Measurements from ENCODE around the gene SERTAD1. TPM values are rescaled to one million over a fixed set of nuclear protein-coding genes. Genes with fewer than 3 reads are reported as not detected.

The SERTAD1 gene
- total RNA-seq, 1 donor from 2014 or later, result 22.9 TPM

- H3K79me2 ChIP-seq (ENCODE audit: insufficient read depth, low read length), result no peaks in the 10 kb centered on the region
- H3K4me3 ChIP-seq (ENCODE audit: insufficient read depth, low read depth, low read length), result no peak overlapping the region
- Mint-ChIP-seq H3K4me1 (ENCODE audit: low read depth, unreplicated experiment) (no peaks in the 10 kb centered on the region), H3K27ac (ENCODE audit: unreplicated experiment) (no peak overlapping the region), H3K9me3 (ENCODE audit: unreplicated experiment) (no peaks in the 10 kb centered on the region), H3K36me3 (ENCODE audit: low read depth, unreplicated experiment) (no peaks in the 10 kb centered on the region), H3K4me3 (ENCODE audit: unreplicated experiment) (no peak overlapping the region), H3K27me3 (ENCODE audit: low read depth, unreplicated experiment) (peaks cover 20% of the 10 kb centered on the region)
- H3K27me3 ChIP-seq (ENCODE audit: insufficient read depth, low read length), result no peaks in the 10 kb centered on the region
- H2AFZ ChIP-seq (ENCODE audit: low read depth, low read length), result no peak overlapping the region
- H3K4me1 ChIP-seq (ENCODE audit: insufficient read depth, low read length), result no peaks in the 10 kb centered on the region
- H3K9ac ChIP-seq (ENCODE audit: low read length), result no peak overlapping the region
- H3K27ac ChIP-seq (ENCODE audit: low read depth, low read length), result no peak overlapping the region
- FAIRE-seq, result no peak
- no peak for DNase-seq (ENCODE audit: low read depth)
- TF ChIP-seq EZH2 (IDR thresholded peaks at IDR 0.05; ENCODE audit: insufficient read depth, low read length), result no peak
- TF ChIP-seq, protein P1, sequence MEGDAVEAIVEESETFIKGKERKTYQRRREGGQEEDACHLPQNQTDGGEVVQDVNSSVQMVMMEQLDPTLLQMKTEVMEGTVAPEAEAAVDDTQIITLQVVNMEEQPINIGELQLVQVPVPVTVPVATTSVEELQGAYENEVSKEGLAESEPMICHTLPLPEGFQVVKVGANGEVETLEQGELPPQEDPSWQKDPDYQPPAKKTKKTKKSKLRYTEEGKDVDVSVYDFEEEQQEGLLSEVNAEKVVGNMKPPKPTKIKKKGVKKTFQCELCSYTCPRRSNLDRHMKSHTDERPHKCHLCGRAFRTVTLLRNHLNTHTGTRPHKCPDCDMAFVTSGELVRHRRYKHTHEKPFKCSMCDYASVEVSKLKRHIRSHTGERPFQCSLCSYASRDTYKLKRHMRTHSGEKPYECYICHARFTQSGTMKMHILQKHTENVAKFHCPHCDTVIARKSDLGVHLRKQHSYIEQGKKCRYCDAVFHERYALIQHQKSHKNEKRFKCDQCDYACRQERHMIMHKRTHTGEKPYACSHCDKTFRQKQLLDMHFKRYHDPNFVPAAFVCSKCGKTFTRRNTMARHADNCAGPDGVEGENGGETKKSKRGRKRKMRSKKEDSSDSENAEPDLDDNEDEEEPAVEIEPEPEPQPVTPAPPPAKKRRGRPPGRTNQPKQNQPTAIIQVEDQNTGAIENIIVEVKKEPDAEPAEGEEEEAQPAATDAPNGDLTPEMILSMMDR (IDR thresholded peaks at IDR 0.05; ENCODE audit: insufficient read depth, low read depth, low read length), result no peak
- H3K9me3 ChIP-seq (ENCODE audit: insufficient read depth, low read depth, low read length), result no peaks in the 10 kb centered on the region
- no peaks in the 10 kb centered on the region for H3K36me3 ChIP-seq (ENCODE audit: insufficient read depth, low read length)
- no peaks in the 10 kb centered on the region for H4K20me1 ChIP-seq (ENCODE audit: insufficient read depth, low read length)
- H3K4me2 ChIP-seq (ENCODE audit: low read length), result no peak overlapping the region
Observed at GRCh38 chr19:40472516-40472915, 46.7 kb upstream of the SERTAD1 start.

DNA sequence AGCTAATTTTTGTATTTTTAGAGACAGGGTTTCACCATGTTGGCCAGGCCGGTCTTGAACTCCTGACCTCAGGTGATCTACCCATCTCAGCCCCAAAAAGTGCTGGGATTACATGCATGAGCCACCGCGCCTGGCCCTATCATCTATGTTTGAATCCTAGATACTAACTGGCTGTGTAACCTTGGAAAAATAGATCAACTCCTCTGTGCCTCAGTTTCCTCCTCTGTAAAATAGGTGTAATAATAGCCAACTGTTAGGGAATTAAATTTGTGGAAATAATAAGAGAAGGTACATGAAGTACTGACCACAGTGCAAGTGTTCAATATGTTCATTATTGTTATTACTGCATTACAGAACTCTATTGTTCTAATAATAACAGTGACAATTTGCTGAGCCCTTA, 45.3 kb upstream of the SERTAD1 start:
- H3K27ac Mint-ChIP-seq (ENCODE audit: unreplicated experiment), result no peak overlapping the region
- Histone ChIP-seq H4K20me1 (ENCODE audit: insufficient read depth, low read length) (no peaks in the 10 kb centered on the region), H3K4me2 (ENCODE audit: low read length) (no peak overlapping the region), H2AFZ (ENCODE audit: low read depth, low read length) (no peak overlapping the region), H3K27ac (ENCODE audit: low read depth, low read length) (no peak overlapping the region), H3K9ac (ENCODE audit: low read length) (no peak overlapping the region), H3K4me3 (ENCODE audit: insufficient read depth, low read depth, low read length) (no peak overlapping the region), H3K36me3 (ENCODE audit: insufficient read depth, low read length) (no peaks in the 10 kb centered on the region), H3K9me3 (ENCODE audit: insufficient read depth, low read depth, low read length) (no peaks in the 10 kb centered on the region), H3K79me2 (ENCODE audit: insufficient read depth, low read length) (no peaks in the 10 kb centered on the region), H3K27me3 (ENCODE audit: insufficient read depth, low read length) (peaks cover 5% of the 10 kb centered on the region), H3K4me1 (ENCODE audit: insufficient read depth, low read length) (peaks cover 7% of the 10 kb centered on the region)
- TF ChIP-seq, protein P1 (IDR thresholded peaks at IDR 0.05; ENCODE audit: insufficient read depth, low read depth, low read length), result no peak
- no peak for TF ChIP-seq EZH2 (IDR thresholded peaks at IDR 0.05; ENCODE audit: insufficient read depth, low read length)
- DNase-seq (ENCODE audit: low read depth), result no peak
- no peak overlapping the region for H3K4me3 Mint-ChIP-seq (ENCODE audit: unreplicated experiment)
- H3K9me3 Mint-ChIP-seq (ENCODE audit: unreplicated experiment), result no peaks in the 10 kb centered on the region
- H3K4me1 Mint-ChIP-seq (ENCODE audit: low read depth, unreplicated experiment), result peaks cover 6% of the 10 kb centered on the region
- H3K27me3 Mint-ChIP-seq (ENCODE audit: low read depth, unreplicated experiment), result peaks cover 22% of the 10 kb centered on the region
- no peak for FAIRE-seq
- H3K36me3 Mint-ChIP-seq (ENCODE audit: low read depth, unreplicated experiment), result no peaks in the 10 kb centered on the region

- Histone ChIP-seq H3K27ac (ENCODE audit: low read depth, low read length) (no peak overlapping the region), H3K4me2 (ENCODE audit: low read length) (no peak overlapping the region), H3K36me3 (ENCODE audit: insufficient read depth, low read length) (no peaks in the 10 kb centered on the region), H4K20me1 (ENCODE audit: insufficient read depth, low read length) (no peaks in the 10 kb centered on the region), H3K4me1 (ENCODE audit: insufficient read depth, low read length) (peaks cover 22% of the 10 kb centered on the region), H3K9me3 (ENCODE audit: insufficient read depth, low read depth, low read length) (no peaks in the 10 kb centered on the region), H3K4me3 (ENCODE audit: insufficient read depth, low read depth, low read length) (no peak overlapping the region), H3K9ac (ENCODE audit: low read length) (no peak overlapping the region), H2AFZ (ENCODE audit: low read depth, low read length) (no peak overlapping the region), H3K79me2 (ENCODE audit: insufficient read depth, low read length) (no peaks in the 10 kb centered on the region), H3K27me3 (ENCODE audit: insufficient read depth, low read length) (peaks cover 5% of the 10 kb centered on the region)
- DNase-seq (ENCODE audit: low read depth), result no peak
- Mint-ChIP-seq H3K27me3 (ENCODE audit: low read depth, unreplicated experiment) (peaks cover 25% of the 10 kb centered on the region), H3K4me3 (ENCODE audit: unreplicated experiment) (no peak overlapping the region), H3K36me3 (ENCODE audit: low read depth, unreplicated experiment) (no peaks in the 10 kb centered on the region), H3K4me1 (ENCODE audit: low read depth, unreplicated experiment) (peaks cover 16% of the 10 kb centered on the region), H3K9me3 (ENCODE audit: unreplicated experiment) (no peaks in the 10 kb centered on the region), H3K27ac (ENCODE audit: unreplicated experiment) (no peak overlapping the region)
- no peak for FAIRE-seq
- TF ChIP-seq, protein P1 (IDR thresholded peaks at IDR 0.05; ENCODE audit: insufficient read depth, low read depth, low read length), result no peak
- no peak for TF ChIP-seq EZH2 (IDR thresholded peaks at IDR 0.05; ENCODE audit: insufficient read depth, low read length)
Observed at GRCh38 chr19:40469011-40469410, 43.2 kb upstream of the SERTAD1 start.

Data from astrocyte (in vitro differentiated cells and primary cell).